GM21619 (cell line): Measurements from ENCODE around the gene AZGP1.
A peak's percentile ranks its signal among the peaks of the same experiment; 100 is the strongest.
"Not testable (repeated sequence)": the region's sequence is repeated elsewhere in the genome, so short reads cannot be mapped to it uniquely, and the experiment has no call there.

Source experiments
- ATAC-seq: cut with Tn5 transposase; IDR thresholded peaks from one replicate; pipeline ENCODE4 v1.9.1; 2021; ENCODE audit not compliant: unreplicated experiment

The AZGP1 gene

GRCh38 chr7:99975782-99976521 lies at the start of gene AZGP1:
TSS of gene AZGP1 (minus strand) at chr7:99976031. CDS start at chr7:99976020, 11 bp downstream.
- no peak for ATAC-seq

GRCh38 chr7:100024020-100024619 lies 48.3 kb upstream of the AZGP1 start:
- no peak for ATAC-seq

DNA sequence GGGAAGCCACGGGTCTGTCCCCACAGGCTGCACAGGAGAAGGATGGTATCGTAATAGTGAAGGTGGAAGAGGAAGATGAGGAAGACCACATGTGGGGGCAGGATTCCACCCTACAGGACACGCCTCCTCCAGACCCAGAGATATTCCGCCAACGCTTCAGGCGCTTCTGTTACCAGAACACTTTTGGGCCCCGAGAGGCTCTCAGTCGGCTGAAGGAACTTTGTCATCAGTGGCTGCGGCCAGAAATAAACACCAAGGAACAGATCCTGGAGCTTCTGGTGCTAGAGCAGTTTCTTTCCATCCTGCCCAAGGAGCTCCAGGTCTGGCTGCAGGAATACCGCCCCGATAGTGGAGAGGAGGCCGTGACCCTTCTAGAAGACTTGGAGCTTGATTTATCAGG lies 47.7 kb upstream of the AZGP1 start:
- no peak for ATAC-seq

DNA sequence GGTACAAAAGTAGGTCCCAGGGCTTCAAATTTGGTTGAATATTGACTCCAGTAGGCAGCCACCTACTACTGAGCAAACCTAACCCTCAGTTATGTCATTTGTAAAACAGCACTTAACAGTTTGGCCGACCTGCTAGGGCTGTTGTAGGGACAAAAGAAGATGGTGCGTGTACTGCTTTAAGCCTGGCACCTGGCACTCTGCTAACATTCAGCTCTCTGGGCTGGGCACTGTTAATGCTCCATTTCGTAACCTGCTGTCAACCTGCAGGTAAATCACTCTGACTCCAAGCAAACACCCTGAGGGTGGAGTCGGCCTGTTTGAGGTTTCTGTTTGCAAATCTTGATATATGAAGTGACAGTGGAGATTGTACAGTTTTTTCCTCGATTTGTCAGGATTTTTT lies 46.8 kb upstream of the AZGP1 start:
- no peak for ATAC-seq

DNA sequence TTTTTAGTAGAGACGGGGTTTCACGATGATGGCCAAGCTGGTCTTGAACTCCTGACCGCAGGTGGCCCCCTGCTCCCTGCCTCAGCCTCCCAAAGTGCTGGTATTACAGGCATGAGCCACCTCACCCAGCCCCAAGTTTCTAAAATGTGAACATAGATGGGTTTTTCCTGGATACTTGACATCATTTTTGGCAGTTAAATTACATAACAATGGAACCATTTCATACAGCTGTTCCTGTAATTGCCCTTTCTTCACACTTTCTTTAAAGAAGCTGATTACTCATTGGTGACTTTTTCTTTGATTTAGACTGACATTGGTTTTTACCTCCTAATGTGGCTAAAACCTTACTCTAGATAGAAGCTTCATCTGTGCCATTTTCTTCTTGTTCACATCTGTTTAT lies 45.5 kb upstream of the AZGP1 start:
- ATAC-seq, result no peak

- no peak for ATAC-seq
These were observed 44.1 kb upstream of the AZGP1 start for GRCh38 chr7:100019908-100020307.

- no peak for ATAC-seq
These were observed 42.0 kb upstream of the AZGP1 start for GRCh38 chr7:100017875-100018274.

- ATAC-seq, result no peak
These were observed 41.5 kb upstream of the AZGP1 start for GRCh38 chr7:100017300-100017699.

DNA sequence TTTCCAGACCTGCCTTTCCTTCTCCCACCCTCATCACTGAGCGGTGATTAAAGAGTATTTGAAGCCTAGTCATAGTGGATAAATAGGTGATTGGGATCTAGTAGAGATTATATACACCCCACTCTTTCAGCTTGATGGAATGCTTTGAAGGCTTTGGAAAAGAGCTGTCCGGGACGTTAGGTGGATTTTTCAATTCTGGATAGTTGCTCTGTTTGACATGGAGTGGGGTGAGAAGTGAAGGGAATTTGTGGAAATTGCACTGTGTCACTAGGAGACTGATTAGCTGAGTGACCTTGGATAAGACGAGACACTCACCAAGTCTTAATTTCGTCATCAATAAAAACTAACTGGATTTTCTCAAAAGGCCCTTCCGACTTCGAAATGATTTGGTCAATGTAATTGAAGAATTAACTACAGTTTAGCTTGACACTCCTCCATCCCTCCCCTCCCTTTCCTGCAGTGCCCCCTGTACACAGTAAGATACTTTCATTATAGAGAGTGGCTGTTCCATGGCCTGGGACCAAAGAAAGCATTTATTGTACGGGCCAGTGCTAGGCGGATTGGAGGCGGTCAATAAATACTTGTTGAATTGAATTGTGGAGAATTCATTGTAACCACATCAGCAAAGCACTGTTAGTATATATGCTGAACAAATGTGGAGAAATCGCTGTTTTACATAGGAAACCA lies 40.5 kb upstream of the AZGP1 start:
- ATAC-seq, result no peak

- peak; percentile 98 for ATAC-seq
These were observed 39.7 kb upstream of the AZGP1 start, which contains the start of gene ZKSCAN1 for GRCh38 chr7:100015232-100016214. TSS of gene ZKSCAN1 (plus strand) at chr7:100015596. CDS start at chr7:100023507, 7,911 bp downstream.

- no peak for ATAC-seq
These were observed 37.5 kb upstream of the AZGP1 start for GRCh38 chr7:100013328-100013676.

GRCh38 chr7:100012385-100013327 lies 36.8 kb upstream of the AZGP1 start:
- not testable (repeated sequence) for ATAC-seq

DNA sequence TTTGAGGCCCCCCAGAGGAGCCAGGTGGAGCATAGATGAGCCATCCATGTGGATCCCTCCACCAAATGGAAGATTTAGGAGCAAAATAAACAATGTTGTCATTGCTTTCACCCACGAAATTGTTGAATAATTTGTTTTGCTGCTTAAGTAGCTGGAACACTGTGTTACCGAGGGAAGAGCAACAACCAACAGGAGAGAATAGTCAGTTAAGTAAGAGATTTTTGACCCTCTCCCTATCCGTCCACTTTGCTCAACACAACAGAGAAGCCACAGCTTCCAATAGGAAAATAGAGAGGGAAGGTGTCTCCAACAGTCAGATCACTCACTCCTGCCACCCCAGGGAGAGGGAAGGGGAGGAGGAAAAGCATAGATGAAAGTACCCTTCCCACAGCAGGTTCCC lies 35.7 kb upstream of the AZGP1 start:
- no peak for ATAC-seq

DNA sequence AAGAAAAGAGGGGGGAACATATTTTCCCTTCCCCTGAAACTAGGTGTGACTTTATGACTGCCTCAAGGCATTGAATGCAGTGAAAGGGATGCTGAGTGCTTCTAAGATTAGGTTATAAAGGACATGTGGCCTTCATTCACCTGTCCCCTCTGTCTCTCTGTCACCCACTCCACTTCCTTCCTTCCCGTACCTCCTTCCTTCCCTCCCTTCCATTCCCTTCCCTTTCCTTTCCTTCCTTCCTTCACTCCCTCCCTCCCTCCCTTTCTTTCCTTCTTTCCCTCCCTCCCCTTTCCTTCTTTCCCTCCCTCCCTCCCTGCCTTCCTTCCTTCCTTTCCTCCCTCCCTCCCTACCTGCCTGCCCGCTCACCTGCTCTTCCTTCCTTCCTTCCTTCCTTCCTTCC lies 35.1 kb upstream of the AZGP1 start:
- ATAC-seq, result no peak

- not testable (repeated sequence) for ATAC-seq
These were observed 34.1 kb upstream of the AZGP1 start for GRCh38 chr7:100009952-100010351.

DNA sequence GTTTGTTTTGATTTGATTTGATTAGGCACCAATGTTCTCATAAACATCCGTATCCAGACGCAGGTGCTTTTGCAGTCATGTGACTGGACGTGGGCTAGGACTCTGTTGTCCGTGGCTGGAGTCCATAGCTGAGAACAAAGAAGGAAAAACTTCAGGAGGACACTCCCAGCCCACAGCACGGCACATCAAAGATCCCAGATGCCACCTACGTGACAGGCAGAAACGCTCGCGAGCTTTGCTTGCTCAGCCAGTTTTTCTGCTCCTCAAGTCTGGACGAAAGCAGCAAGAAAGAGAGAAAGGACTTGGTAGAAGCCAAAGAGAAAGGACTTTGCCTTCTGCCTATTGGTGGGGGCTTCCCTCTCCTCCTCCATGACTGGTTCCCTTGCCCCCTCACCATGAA lies 32.7 kb upstream of the AZGP1 start:
- no peak for ATAC-seq

- no peak for ATAC-seq
These were observed 32.1 kb upstream of the AZGP1 start for GRCh38 chr7:100007887-100008286.

DNA sequence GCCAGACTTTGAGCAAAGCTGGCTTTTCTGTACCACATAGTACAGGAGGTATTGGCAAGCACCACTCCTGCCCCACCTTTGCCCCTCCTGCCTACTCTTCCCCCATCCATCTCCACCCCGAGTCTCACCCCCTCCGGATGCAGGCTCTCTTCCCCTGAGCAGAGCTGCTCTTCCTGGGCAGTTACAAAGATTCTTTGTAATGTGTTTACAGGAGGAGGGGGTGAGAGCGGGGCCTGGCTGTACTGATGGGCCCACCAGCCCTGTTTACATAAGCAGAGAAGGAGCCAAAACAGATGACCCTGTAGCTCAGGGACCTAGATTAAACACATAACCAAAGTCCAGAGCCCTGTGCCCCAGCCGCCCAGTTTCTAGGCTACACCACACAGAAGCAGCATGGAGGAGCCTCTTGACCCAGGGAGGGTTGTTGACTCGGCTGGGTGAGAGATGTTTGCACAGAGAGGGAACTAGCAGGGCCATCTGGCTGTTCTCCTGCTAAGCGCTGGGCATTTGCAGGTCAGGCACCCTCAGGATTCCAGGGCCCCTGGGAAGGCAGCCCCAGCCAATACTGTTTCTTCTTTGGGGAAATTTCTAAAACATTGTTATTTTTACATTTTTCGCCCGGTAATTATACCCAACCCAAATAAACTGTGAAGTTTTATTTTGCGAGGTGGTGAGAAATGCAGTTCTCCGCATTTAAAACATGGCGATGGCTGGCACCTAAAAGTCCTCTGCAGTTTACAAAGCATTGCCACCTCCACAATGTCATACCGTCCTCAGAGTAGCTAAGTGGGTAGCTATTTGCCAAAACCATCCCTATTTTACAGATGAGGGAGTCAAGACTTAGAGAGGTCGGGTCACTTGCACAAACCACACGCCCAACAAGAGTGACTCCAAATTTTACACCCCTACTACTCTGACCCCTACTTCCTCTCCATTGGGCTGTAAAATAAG lies 28.2 kb upstream of the AZGP1 start:
- no peak for ATAC-seq

DNA sequence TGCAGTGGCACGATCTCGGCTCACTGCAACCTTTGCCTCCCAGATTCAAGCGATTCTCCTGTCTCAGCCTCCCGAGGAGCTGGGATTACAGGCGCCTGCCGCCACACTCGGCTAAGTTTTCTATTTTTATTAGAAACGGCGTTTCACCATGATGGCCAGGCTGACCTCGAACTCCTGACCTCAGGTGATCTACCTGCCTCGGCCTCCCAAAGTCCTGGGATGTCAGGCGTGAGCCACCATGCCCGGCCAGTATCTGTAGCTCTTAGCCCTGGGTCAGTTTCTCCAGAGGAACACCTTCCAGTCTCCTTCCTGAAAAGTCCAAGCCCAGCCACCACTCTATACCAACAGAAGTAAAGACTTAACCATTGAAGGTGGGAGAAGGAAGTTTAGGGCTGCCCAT lies 24.4 kb upstream of the AZGP1 start:
- ATAC-seq, result no peak
